GM18507 (cell line): ENCODE measurements around the gene LRRC23.

ENCODE experiments used
- DNase-seq: peaks from one replicate; pipeline ENCODE4 v3.0.0; 2011; ENCODE audit warnings: low read depth; ENCODE audit not compliant: insufficient read length; ENCODE audit errors: extremely low spot score
- FAIRE-seq: peaks from 2 replicates; lab custom pipeline; 2011; peaks lifted over from hg19 to GRCh38; lab: Jason Lieb, UNC

The LRRC23 gene

DNA sequence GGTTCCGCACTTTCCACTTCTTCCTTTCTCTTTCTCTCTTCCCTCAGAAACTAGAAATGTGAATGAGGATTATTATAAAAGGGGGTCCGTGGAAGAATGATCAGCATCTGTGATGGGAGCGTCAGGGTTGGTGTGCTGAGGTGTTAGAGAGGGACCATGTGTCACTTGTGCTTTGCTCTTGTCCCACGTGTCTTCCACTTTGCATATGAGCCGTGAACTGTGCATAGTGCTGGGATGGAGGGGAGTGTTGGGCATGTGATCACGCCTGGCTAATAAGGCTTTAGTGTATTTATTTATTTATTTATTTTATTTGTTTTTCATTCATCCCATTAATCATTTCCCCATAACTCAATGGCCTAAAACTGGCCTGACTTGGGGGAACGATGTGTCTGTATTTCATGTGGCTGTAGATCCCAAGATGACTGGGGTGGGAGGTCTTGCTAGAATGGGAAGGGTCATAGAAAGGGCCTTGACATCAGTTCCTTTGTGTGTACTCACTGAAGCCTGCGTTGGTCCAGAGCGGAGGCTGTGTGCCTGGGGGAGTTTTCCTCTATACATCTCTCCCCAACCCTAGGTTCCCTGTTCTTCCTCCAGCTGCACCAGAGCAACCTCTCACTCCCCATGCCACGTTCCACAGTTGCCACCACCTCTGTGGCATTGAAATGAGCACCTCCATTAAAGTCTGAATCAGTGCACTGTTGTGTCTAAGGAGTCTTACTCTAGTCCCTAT, 18.5 kb downstream of the LRRC23 start:
- no peak for FAIRE-seq

GRCh38 chr12:6923851-6924250, 19.2 kb downstream of the LRRC23 start:
- FAIRE-seq, result no peak
- DNase-seq, result no peak

More for the DNA sequence above, 18.5 kb downstream of the LRRC23 start:
- DNase-seq, result no peak

DNA sequence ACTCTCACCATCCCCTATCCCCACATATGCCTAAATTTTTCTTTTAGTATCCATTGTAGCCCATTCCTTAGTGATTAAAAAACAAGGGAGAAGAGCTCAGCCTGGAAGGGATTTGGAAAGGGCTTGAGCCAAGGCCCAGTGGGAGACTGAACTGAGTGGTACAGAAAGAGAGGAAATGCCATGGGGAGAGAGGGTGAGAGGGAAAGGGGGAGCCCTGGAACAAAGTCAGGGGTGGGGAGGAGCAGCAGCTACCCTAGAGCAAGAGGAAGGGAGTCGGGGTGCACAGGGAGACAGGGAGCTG, 20.6 kb downstream of the LRRC23 start:
- FAIRE-seq, result no peak
- no peak for DNase-seq

DNA sequence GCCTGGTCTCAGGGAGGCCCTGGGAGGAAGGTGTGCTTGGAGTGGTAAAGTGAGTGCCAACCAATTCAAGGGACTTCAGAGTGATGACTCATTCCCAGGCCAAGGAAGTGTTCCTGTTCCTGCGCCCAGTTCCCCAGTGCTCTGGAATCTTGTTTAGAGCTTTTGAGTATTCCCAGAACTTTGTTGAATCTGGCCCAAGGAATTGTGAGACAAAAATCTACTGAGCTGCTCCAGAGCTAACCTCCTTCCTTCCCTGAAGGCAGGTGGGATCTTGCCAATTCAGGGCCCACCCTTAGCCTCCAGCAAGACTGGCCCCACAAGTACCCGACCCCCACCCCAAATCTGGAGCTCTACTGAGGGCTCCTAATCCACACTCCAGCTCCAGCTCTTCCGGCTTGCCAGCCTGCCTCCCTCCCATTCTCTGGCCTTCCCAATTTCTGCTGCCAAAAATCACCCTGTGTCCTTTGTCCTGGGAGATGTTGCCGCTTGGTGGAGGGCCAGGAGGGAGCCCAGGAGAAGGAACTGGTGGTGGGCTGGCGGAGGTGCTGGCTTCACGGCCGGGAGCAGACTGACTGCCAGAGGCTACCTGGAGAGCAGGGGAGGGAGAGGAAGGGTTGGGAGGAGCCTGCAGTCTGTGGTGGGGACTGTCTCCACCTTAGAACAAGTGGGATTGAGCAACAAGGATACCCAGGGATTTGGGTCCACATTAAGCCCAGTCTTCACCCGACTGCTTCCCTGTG, 21.1 kb downstream of the LRRC23 start:
- DNase-seq, result no peak
- FAIRE-seq, result no peak

DNA sequence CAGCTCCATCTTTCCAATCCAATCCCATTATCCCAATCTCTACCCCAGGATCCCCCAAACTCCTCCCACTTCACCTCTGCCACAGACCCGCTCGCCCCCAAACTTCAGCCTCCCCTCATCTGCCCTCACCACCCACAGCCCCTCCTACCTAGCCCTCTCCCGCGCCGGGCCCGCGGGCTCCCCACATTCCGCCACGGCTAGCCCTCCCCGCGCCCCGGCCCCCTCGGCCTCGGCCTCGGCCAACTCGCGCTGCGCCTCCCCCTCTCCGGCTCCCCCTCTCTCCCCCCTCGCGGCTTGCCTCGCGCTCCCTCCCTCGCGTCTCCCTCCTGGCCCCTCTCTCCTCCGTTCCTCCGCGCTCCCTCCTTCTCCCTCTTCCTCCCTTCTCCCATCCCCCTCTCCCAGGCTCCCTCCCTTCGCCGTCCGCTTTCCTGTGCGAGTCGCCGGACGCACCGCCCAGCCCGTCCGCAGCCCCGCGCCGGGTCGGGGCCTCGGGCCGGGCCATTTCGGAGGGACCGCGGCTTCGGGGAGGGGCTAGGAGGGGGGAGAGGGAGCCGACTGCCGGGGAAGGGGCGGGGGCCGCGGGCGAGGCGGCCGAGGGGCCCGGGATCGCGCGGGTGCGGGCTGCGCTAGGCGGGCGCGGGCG, 22.9 kb downstream of the LRRC23 start, which contains the start of gene ATN1:
Gene ATN1 (plus strand): TSS at position 581 of the 643 bp plus-strand sequence. CDS start 6,043 bp downstream, outside the sequence.
- no peak for DNase-seq
- FAIRE-seq, result peak; percentile 44

DNA sequence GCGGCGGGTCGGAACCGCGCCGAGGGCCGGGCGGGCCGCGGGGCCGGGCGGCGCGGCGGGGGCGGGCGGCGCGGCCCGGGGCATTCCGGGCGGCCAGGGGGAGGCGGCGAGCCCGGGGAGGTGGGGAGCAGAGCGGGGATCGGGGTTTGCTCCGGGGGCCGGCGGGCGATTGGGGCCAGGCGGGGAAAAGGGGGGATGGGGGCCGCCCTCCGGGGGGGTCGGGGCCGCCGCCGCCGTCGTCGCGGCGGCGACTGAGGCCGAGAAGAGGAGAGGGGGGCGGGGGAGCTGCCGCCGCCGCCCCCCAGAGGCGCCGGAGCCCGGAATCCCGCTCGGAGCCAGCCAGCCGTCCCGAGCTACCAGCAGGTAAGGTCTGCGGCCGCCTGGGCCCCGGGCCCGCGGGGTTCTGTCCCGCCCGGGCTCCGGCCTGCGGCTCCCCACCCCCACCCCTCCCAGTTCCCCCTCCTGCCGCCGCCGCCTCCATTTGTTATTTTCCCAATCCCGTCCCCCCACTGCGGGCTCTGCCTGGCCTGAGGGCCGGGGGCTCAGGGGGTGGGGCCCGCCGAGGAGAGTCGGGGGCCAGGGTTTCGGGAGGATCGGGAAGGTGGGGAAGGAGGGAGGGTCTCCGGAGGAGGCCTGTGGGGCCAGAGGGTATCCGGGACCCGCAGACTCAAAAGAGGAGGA, 23.5 kb downstream of the LRRC23 start:
- FAIRE-seq (no peak), DNase-seq (no peak)

GRCh38 chr12:6928703-6929407, 24.2 kb downstream of the LRRC23 start:
- no peak for DNase-seq
- FAIRE-seq, result peak; percentile 26

- FAIRE-seq (no peak), DNase-seq (no peak)
Measured at GRCh38 chr12:6929466-6930452, 25.1 kb downstream of the LRRC23 start.

DNA sequence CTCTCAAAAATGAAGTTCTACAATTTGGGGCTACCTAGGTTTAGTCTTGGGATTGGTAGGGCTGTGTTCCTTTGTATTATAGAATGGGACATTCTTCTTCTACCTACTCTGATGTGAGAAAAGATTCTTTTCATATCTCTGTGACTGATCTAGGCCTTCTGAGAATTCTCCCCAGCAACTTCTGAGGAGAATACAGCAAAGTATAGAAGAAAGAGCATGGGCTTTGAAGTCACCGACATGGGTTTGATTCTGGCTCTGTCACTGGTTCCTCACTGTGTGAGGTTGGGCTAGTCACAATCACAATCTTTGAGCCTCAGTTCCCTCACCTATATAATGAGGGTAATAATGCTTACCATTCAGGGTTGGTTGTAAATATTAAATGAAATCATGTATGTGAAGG, 28.1 kb downstream of the LRRC23 start:
- DNase-seq (no peak), FAIRE-seq (no peak)

DNA sequence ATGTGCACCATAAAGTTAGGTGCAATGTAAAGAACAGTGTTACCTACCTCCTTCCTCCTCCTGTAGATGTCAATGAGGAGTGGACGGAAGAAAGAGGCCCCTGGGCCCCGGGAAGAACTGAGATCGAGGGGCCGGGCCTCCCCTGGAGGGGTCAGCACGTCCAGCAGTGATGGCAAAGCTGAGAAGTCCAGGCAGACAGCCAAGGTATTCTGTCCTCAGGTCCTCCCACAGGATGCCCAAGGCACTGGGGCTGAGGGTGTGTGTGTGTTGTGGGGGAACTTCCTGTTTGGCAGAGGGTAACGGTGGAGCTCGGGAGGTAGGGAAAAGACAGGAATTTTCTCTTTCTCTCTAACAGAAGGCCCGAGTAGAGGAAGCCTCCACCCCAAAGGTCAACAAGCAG, 29.5 kb downstream of the LRRC23 start:
- DNase-seq (no peak), FAIRE-seq (no peak)

DNA sequence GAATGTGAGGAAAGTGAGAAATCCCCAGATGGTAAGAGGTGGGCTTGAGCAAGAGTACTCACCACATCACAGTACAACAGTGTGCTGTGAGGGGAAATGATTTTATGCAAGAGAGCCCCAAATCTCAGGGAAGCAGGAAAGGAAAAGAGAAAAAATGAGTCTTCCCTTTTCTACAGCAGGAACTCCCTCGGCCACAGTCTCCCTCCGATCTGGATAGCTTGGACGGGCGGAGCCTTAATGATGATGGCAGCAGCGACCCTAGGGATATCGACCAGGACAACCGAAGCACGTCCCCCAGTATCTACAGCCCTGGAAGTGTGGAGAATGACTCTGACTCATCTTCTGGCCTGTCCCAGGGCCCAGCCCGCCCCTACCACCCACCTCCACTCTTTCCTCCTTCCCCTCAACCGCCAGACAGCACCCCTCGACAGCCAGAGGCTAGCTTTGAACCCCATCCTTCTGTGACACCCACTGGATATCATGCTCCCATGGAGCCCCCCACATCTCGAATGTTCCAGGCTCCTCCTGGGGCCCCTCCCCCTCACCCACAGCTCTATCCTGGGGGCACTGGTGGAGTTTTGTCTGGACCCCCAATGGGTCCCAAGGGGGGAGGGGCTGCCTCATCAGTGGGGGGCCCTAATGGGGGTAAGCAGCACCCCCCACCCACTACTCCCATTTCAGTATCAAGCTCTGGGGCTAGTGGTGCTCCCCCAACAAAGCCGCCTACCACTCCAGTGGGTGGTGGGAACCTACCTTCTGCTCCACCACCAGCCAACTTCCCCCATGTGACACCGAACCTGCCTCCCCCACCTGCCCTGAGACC, 31.0 kb downstream of the LRRC23 start:
- no peak for FAIRE-seq
- no peak for DNase-seq

DNA sequence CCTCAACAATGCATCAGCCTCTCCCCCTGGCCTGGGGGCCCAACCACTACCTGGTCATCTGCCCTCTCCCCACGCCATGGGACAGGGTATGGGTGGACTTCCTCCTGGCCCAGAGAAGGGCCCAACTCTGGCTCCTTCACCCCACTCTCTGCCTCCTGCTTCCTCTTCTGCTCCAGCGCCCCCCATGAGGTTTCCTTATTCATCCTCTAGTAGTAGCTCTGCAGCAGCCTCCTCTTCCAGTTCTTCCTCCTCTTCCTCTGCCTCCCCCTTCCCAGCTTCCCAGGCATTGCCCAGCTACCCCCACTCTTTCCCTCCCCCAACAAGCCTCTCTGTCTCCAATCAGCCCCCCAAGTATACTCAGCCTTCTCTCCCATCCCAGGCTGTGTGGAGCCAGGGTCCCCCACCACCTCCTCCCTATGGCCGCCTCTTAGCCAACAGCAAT, 31.6 kb downstream of the LRRC23 start:
- FAIRE-seq, result no peak
- no peak for DNase-seq

DNA sequence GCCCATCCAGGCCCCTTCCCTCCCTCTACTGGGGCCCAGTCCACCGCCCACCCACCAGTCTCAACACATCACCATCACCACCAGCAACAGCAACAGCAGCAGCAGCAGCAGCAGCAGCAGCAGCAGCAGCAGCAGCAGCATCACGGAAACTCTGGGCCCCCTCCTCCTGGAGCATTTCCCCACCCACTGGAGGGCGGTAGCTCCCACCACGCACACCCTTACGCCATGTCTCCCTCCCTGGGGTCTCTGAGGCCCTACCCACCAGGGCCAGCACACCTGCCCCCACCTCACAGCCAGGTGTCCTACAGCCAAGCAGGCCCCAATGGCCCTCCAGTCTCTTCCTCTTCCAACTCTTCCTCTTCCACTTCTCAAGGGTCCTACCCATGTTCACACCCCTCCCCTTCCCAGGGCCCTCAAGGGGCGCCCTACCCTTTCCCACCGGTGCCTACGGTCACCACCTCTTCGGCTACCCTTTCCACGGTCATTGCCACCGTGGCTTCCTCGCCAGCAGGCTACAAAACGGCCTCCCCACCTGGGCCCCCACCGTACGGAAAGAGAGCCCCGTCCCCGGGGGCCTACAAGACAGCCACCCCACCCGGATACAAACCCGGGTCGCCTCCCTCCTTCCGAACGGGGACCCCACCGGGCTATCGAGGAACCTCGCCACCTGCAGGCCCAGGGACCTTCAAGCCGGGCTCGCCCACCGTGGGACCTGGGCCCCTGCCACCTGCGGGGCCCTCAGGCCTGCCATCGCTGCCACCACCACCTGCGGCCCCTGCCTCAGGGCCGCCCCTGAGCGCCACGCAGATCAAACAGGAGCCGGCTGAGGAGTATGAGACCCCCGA, 32.2 kb downstream of the LRRC23 start:
- no peak for DNase-seq

DNA sequence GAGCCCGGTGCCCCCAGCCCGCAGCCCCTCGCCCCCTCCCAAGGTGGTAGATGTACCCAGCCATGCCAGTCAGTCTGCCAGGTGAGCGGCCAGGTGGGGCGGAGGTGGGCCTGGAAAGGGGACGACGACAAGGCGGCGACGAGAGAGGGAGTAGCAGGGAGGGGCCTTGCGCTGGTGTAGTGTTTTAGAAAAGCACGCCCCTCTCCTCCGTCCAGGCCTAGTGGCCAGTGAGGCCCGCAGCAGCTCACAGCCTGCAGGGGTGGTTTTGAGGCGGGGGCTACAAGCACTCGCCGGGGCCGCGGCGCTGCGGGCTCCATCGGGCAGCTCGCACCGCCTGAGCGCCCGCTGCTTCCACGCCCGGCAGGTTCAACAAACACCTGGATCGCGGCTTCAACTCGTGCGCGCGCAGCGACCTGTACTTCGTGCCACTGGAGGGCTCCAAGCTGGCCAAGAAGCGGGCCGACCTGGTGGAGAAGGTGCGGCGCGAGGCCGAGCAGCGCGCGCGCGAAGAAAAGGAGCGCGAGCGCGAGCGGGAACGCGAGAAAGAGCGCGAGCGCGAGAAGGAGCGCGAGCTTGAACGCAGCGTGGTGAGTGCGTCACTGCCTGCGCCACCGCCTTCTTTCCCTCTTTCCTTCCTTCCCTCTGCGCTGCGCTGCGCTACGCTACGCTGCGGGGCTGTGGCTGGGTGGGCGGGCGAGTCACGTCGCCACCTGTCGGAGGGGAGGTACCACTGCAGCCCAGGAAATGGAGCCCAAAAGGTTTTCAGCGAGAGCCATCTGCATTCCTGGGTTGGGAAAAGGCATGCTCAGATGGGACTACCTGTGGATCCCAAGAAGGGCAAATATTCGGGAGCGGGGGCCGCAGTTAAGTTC, 33.1 kb downstream of the LRRC23 start:
- DNase-seq (no peak), FAIRE-seq (peak; percentile 100)

More for the DNA sequence above, 32.2 kb downstream of the LRRC23 start:
- FAIRE-seq, result peak; percentile 67

DNA sequence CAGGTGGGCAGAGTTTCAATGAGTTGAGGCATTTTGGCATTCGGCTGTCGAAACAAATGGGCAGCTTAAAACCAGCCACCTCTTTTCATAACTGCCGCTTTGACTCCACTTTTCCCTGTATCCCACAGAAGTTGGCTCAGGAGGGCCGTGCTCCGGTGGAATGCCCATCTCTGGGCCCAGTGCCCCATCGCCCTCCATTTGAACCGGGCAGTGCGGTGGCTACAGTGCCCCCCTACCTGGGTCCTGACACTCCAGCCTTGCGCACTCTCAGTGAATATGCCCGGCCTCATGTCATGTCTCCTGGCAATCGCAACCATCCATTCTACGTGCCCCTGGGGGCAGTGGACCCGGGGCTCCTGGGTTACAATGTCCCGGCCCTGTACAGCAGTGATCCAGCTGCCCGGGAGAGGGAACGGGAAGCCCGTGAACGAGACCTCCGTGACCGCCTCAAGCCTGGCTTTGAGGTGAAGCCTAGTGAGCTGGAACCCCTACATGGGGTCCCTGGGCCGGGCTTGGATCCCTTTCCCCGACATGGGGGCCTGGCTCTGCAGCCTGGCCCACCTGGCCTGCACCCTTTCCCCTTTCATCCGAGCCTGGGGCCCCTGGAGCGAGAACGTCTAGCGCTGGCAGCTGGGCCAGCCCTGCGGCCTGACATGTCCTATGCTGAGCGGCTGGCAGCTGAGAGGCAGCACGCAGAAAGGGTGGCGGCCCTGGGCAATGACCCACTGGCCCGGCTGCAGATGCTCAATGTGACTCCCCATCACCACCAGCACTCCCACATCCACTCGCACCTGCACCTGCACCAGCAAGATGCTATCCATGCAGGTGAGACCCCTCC, 34.0 kb downstream of the LRRC23 start:
- no peak for DNase-seq
- FAIRE-seq, result no peak
